ENCODE measurements around the gene FBXW7.

FBXW7 gene

DNA sequence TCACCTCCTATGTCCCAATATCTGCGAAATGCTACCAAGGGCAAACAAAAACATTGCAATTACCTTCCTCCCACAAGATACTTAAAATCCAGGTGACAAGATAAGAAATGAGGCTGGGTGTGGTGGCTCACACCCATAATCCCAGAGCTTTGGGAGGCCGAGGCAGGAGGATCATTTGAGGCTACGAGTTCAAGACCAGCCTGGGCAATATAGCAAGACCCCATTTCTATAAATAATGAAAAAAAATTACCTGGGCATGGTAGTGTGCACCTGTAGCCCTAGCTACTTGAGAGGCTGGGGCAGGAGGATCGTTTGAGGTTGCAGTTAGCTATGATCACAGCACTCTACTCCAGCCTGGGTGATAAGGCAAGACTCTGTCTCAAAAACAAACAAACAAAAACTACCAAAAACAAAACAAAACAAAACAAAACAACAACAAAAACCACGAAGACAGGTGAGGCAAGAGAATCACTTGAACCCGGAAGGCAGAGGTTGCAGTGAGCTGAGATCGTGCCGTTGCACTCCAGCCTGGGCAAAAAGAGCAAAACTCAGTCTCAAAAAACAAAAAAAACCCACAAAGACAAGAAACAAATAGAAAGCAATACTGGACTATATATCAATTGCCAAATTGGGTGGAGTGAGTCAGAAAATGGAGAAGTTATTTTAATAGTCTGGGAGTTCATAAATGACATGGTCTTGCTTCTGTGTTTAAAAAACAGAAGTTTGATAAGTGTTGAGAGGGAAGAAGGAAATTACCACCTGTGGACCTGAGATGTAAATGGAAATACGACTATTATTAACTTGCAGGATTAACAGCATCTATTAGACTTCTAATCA is 176.5 kb downstream of the FBXW7 start:
- DNase-seq (ENCODE audit: low read depth in 2 of 2): peak in 1 of 2 donors; percentile 6
- TF ChIP-seq, protein P1, sequence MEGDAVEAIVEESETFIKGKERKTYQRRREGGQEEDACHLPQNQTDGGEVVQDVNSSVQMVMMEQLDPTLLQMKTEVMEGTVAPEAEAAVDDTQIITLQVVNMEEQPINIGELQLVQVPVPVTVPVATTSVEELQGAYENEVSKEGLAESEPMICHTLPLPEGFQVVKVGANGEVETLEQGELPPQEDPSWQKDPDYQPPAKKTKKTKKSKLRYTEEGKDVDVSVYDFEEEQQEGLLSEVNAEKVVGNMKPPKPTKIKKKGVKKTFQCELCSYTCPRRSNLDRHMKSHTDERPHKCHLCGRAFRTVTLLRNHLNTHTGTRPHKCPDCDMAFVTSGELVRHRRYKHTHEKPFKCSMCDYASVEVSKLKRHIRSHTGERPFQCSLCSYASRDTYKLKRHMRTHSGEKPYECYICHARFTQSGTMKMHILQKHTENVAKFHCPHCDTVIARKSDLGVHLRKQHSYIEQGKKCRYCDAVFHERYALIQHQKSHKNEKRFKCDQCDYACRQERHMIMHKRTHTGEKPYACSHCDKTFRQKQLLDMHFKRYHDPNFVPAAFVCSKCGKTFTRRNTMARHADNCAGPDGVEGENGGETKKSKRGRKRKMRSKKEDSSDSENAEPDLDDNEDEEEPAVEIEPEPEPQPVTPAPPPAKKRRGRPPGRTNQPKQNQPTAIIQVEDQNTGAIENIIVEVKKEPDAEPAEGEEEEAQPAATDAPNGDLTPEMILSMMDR (IDR thresholded peaks at IDR 0.05; ENCODE audit: low read depth, low read length): no peak
- no peak overlapping the region for H3K4me3 ChIP-seq (replicated peaks in 1 of 2; ENCODE audit: low read depth in 2 of 2, low read length in 2 of 2)

- TF ChIP-seq, protein P1 (IDR thresholded peaks at IDR 0.05; ENCODE audit: low read depth, low read length): no peak
- peak; percentile 42 to 89 for DNase-seq (ENCODE audit: low read depth in 2 of 2)
- no peak overlapping the region for H3K4me3 ChIP-seq (replicated peaks in 1 of 2; ENCODE audit: low read depth in 2 of 2, low read length in 2 of 2)
These were observed 178.7 kb downstream of the FBXW7 start for GRCh38 chr4:152357206-152357605.

- peak; percentile 57 to 70 for DNase-seq (ENCODE audit: low read depth in 2 of 2)
- TF ChIP-seq, protein P1 (IDR thresholded peaks at IDR 0.05; ENCODE audit: low read depth, low read length): no peak
- no peak overlapping the region for H3K4me3 ChIP-seq (replicated peaks in 1 of 2; ENCODE audit: low read depth in 2 of 2, low read length in 2 of 2)
These were observed 179.4 kb downstream of the FBXW7 start for GRCh38 chr4:152356428-152357034.

- DNase-seq (ENCODE audit: low read depth in 2 of 2): peak; percentile 97
- TF ChIP-seq, protein P1 (IDR thresholded peaks at IDR 0.05; ENCODE audit: low read depth, low read length): no peak
- peak overlapping the region; percentile 42 to 66 for H3K4me3 ChIP-seq (replicated peaks in 1 of 2; ENCODE audit: low read depth in 2 of 2, low read length in 2 of 2)
These were observed 183.2 kb downstream of the FBXW7 start for GRCh38 chr4:152352622-152353116.

DNA sequence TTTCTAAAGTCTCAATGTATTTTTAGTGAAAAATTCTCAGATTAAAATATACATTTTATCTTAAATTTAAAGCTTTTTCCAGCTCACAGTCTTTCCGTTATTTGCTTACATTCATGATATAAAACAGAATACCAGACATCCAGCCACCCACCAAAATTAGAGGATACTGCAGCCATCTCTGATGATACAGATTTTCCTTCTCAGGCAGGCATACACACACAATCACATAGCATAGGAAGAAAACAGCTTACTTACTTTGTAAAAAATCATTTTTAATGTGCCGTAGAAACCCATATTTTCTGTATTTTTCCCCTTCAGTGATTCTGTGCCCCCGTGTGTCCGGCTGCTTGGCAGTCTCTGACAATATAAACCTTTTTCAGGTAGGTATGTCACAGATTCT is 183.7 kb downstream of the FBXW7 start:
- peak in 1 of 2 donors; percentile 15 for DNase-seq (ENCODE audit: low read depth in 2 of 2)
- TF ChIP-seq, protein P1 (IDR thresholded peaks at IDR 0.05; ENCODE audit: low read depth, low read length): no peak
- H3K4me3 ChIP-seq (replicated peaks in 1 of 2; ENCODE audit: low read depth in 2 of 2, low read length in 2 of 2): peak overlapping the region; percentile 42 to 66

GRCh38 chr4:152351080-152351479 is 184.8 kb downstream of the FBXW7 start:
- TF ChIP-seq, protein P1 (IDR thresholded peaks at IDR 0.05; ENCODE audit: low read depth, low read length): no peak
- peak overlapping the region in 1 of 2 donors; percentile 66 for H3K4me3 ChIP-seq (replicated peaks in 1 of 2; ENCODE audit: low read depth in 2 of 2, low read length in 2 of 2)
- DNase-seq (ENCODE audit: low read depth in 2 of 2): no peak

All from cardiac fibroblast (primary cell).